ENCODE results near the gene S100A5.

DNA sequence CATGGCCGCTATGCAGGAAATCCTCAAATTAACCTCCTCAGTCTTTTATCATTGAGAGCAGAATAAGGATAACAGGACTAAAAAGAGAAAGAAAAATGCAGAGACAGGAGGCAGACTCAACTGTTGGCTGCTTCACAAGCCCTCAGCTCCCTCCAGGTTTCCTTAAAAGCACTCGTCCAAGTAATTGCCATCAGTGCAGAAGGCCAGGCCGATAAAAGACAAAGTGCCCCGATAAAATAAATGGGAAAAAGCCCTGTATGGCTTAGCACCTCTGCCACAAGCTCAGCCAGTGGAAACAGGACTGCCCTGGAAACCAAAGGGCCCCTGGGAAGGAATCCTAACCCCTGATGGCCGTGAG lies 13.1 kb downstream of the S100A5 start:
- TF ChIP-seq ELF4 (IDR thresholded peaks at IDR 0.05), result no peak
- TF ChIP-seq SP1 (IDR thresholded peaks at IDR 0.05), result no peak
- TF ChIP-seq BHLHE40 (IDR thresholded peaks at IDR 0.05; ENCODE audit: borderline replicate concordance), result no peak
- TF ChIP-seq SUZ12 (IDR thresholded peaks at IDR 0.05), result no peak
- TF ChIP-seq L3MBTL2 (conservative IDR thresholded peaks at IDR 0.05), result no peak
- TF ChIP-seq LEF1 (IDR thresholded peaks at IDR 0.05; ENCODE audit: borderline replicate concordance), result no peak

Data from HEK293T (cell line).